HEK293 (cell line): ENCODE results near the gene KCNJ8.
"Not testable (repeated sequence)": the region's sequence is repeated elsewhere in the genome, so short reads cannot be mapped to it uniquely, and the experiment has no call there.

Experiments
- CTCF ChIA-PET: fragments of 350-600 bp; formaldehyde crosslinking; extraction: SDS; loops from one replicate; lab custom pipeline; 2021; ENCODE audit warnings: antibody characterized with exemption; lab: Yijun Ruan, JAX
- POLR2A ChIA-PET: fragments of 300-600 bp; formaldehyde crosslinking; extraction: SDS; loops from one replicate; lab custom pipeline; 2020; ENCODE audit warnings: antibody characterized with exemption, inconsistent platforms; lab: Yijun Ruan, JAX
- H3K27ac ChIP-seq: fragments of 200-500 bp; sonication (Bioruptor generic); 2 replicates; pipeline ENCODE4 v1.5.1; 2014; ENCODE audit warnings: low read depth, low read length, control low read depth, inconsistent platforms; ENCODE audit errors: extremely low read depth
- H3K36me3 ChIP-seq, 2 experiments: fragments of 200-500 bp in 1 of 2; sonication (Bioruptor generic) in 1 of 2; 1 replicate in 1 of 2; 2 replicates in 1 of 2; pipeline ENCODE4 v1.5.1; 2014 to 2017; ENCODE audit warnings: inconsistent platforms in 2 of 2, low read length in 2 of 2; ENCODE audit not compliant: control insufficient read depth in 2 of 2, insufficient read depth in 1 of 2
- H3K4me1 ChIP-seq: fragments of 200-500 bp; sonication (Bioruptor generic); 2 replicates; pipeline ENCODE4 v1.5.1; 2014; ENCODE audit warnings: mild to moderate bottlenecking, low read length, inconsistent platforms; ENCODE audit not compliant: control insufficient read depth, insufficient read depth
- H3K4me3 ChIP-seq: 2 replicates; pipeline ENCODE4 v1.5.1; 2011; ENCODE audit warnings: low read depth, mild to moderate bottlenecking, control low read depth, low read length, moderate library complexity
- H3K9me3 ChIP-seq: fragments of 200-500 bp; sonication (Bioruptor generic); 2 replicates; pipeline ENCODE4 v1.5.1; 2014; ENCODE audit warnings: low read depth, low read length, inconsistent platforms; ENCODE audit not compliant: control insufficient read depth, insufficient read depth
- INSM2 ChIP-seq: fragments of 450-650 bp; formaldehyde crosslinking; IDR thresholded peaks from 2 replicates; pipeline ENCODE4 v1.5.1; 2016; ENCODE audit warnings: missing biosample characterization, missing genetic modification characterization
- SCRT2 ChIP-seq: fragments of 450-650 bp; formaldehyde crosslinking; IDR thresholded peaks from 2 replicates; pipeline ENCODE4 v1.5.1; 2016; ENCODE audit warnings: missing biosample characterization, missing genetic modification characterization
- ZBTB48 ChIP-seq: fragments of 450-650 bp; formaldehyde crosslinking; IDR thresholded peaks from 2 replicates; pipeline ENCODE4 v1.5.1; 2016; ENCODE audit warnings: missing biosample characterization, missing genetic modification characterization
- ZEB2 ChIP-seq: fragments of 450-650 bp; formaldehyde crosslinking; IDR thresholded peaks from 2 replicates; pipeline ENCODE4 v1.5.1; 2016; ENCODE audit warnings: missing biosample characterization, missing genetic modification characterization
- ZNF146 ChIP-seq: fragments of 450-650 bp; formaldehyde crosslinking; IDR thresholded peaks from 2 replicates; pipeline ENCODE4 v1.5.1; 2016; ENCODE audit warnings: missing biosample characterization, missing genetic modification characterization
- ZNF148 ChIP-seq: fragments of 450-650 bp; formaldehyde crosslinking; IDR thresholded peaks from 2 replicates; pipeline ENCODE4 v1.5.0; 2017; ENCODE audit warnings: missing biosample characterization, missing genetic modification characterization, borderline replicate concordance
- ZNF16 ChIP-seq: fragments of 450-650 bp; formaldehyde crosslinking; IDR thresholded peaks from 2 replicates; pipeline ENCODE4 v1.5.1; 2016; ENCODE audit warnings: low read depth, missing biosample characterization, missing genetic modification characterization
- ZNF175 ChIP-seq: fragments of 450-650 bp; formaldehyde crosslinking; IDR thresholded peaks from 2 replicates; pipeline ENCODE4 v1.5.1; 2016; ENCODE audit warnings: missing biosample characterization, missing genetic modification characterization
- ZNF248 ChIP-seq: fragments of 450-650 bp; formaldehyde crosslinking; IDR thresholded peaks from 2 replicates; pipeline ENCODE4 v1.5.1; 2017; ENCODE audit warnings: missing biosample characterization, missing genetic modification characterization
- ZNF335 ChIP-seq: fragments of 450-650 bp; formaldehyde crosslinking; conservative IDR thresholded peaks from 2 replicates; pipeline ENCODE4 v1.5.1; 2016; ENCODE audit warnings: missing biosample characterization, missing genetic modification characterization
- ZNF350 ChIP-seq: fragments of 450-650 bp; formaldehyde crosslinking; IDR thresholded peaks from 2 replicates; pipeline ENCODE4 v1.5.0; 2017; ENCODE audit warnings: missing biosample characterization, mild to moderate bottlenecking, missing genetic modification characterization
- ZNF530 ChIP-seq: fragments of 450-650 bp; formaldehyde crosslinking; IDR thresholded peaks from 2 replicates; pipeline ENCODE4 v1.5.1; 2016; ENCODE audit warnings: low read depth, missing biosample characterization, missing genetic modification characterization
- ZNF555 ChIP-seq: fragments of 450-650 bp; formaldehyde crosslinking; conservative IDR thresholded peaks from 2 replicates; pipeline ENCODE4 v1.5.1; 2017; ENCODE audit warnings: missing biosample characterization, mild to moderate bottlenecking, missing genetic modification characterization, inconsistent platforms
- ZNF621 ChIP-seq: fragments of 450-650 bp; formaldehyde crosslinking; IDR thresholded peaks from 2 replicates; pipeline ENCODE4 v1.5.1; 2017; ENCODE audit warnings: missing biosample characterization, missing genetic modification characterization
- ZNF707 ChIP-seq: fragments of 450-650 bp; formaldehyde crosslinking; IDR thresholded peaks from 2 replicates; pipeline ENCODE4 v1.5.1; 2016; ENCODE audit warnings: missing biosample characterization, missing genetic modification characterization
- TF ChIP-seq, protein P1 (sequence below): fragments of 450-650 bp; formaldehyde crosslinking; IDR thresholded peaks from 2 replicates; pipeline ENCODE4 v1.5.1; 2016; ENCODE audit warnings: missing biosample characterization, missing genetic modification characterization

Gene KCNJ8

DNA sequence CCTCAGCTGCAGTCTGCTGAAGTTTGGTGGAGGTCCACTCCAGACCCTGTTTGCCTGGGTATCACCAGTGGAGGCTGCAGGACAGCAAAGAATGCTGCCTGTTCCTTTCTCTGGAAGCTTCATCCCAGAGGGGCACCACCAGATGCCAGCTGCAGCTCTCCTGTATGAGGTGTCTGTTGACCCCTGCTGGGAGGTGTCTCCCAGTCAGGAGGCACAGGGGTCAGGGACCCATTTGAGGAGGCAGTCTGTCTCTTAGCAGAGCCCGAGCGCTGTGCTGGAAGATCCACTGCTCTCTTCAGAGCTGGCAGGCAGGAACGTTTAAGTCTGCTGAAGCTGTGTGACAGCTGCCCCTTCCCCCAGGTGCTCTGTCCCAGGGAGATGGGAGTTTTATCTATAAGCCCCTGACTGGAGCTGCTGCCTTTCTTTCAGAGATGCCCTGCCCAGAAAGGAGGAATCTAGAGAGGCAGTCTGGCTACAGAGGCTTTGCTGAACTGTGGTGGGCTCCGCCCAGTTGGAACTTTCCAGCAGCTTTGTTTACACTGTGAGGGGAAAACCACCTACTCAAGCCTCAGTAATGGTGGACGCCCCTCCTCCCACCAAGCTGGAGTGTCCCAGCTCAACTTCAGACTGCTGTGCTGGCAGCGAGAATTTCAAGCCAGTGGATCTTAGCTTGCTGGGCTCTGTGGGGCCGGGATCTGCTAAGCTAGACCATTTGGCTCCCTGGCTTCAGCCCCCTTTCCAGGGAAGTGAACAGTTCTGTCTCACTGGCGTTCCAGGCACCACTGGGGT, 20.5 kb upstream of the KCNJ8 start:
- H3K36me3 ChIP-seq, POLR2A ChIA-PET, H3K4me1 ChIP-seq, H3K27ac ChIP-seq, H3K9me3 ChIP-seq, H3K4me3 ChIP-seq: not testable (repeated sequence)
- CTCF ChIA-PET: interaction anchor here (0.7 kb wide), 1 partner anchor 97 kb away, joined by 5 read pairs; no protein-coding TSS in a partner anchor

DNA sequence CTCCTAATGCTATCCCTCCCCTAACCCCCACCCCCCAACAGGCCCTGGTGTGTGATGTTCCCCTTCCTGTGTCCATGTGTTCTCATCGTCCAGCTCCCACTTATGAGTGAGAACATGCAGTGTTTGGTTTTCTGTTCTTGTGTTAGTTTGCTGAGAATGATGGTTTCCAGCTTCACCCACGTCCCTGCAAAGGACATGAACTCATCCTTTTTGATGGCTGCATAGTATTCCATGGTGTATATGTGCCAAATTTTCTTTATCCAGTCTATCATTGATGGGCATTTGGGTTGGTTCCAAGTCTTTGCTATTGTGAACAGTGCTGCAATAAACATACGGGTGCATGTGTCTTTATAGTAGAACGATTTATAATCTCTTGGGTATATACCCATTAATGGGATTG, 15.2 kb upstream of the KCNJ8 start:
- H3K36me3 ChIP-seq, H3K9me3 ChIP-seq: not testable (repeated sequence)
- TF ChIP-seq ZNF146: peak; percentile 81
- TF ChIP-seq, all 188 proteins: peak for 1; not testable (repeated sequence) for 187
- POLR2A ChIA-PET, H3K4me1 ChIP-seq, CTCF ChIA-PET, H3K4me3 ChIP-seq, H3K27ac ChIP-seq: not testable (repeated sequence)

DNA sequence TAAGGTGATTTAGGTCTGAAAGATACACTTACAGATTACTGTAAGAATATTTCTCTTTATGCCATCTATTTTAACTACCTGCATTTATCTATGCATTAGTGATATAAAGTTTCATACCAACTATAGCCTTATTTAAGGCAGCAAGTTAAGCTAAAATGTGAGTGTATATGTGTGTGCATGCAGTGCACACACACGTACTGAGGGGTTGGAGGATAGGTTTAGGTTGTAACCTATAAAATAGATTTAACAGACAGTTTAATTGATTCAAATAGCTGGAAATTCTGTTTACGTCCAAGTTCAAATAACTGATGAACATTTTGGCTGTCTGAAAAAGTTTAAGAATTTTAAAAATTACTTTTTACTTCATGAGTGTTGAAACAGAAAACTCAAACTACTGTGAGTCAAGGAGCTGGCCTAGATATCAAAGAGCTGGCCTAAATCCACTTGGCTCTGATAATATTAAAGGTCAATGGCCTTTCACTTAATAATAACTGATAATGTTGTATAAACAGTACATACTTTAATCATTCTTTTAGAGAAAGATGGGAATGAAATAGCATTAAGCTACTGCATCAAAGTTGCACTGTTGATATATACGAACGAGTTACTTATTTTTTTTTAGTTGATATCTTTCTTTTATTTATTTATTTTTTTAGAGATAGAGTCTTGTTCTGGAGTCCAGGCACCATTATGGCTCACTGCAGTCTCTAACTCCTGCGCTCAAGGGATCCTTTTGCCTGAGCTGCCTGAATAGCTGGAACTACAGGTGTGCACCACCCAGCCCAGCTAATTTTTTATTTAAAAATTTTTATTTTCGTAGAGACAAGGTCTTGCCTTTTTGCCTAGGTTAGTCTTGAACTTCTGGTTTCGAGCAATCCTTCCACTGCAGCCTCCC, 13.8 kb upstream of the KCNJ8 start:
- ChIA-PET POLR2A (no interaction called here), CTCF (interaction anchor here (0.6 to 1.5 kb wide), 6 partner anchors 16 to 198 kb away, joined by 3 to 4 read pairs (median 3); no protein-coding TSS in a partner anchor)
- no peaks in the 10 kb centered on the region for H3K9me3 ChIP-seq
- TF ChIP-seq ZNF555 (tag by site-specific recombination) (no peak), ZNF335 (tag by site-specific recombination) (no peak), ZNF148 (tag by site-specific recombination) (no peak), INSM2 (tag by site-specific recombination) (no peak), ZBTB48 (tag by site-specific recombination) (no peak), ZNF16 (tag by site-specific recombination) (no peak), SCRT2 (no peak), ZNF530 (tag by site-specific recombination) (no peak), ZEB2 (tag by site-specific recombination) (no peak)
- H3K36me3 ChIP-seq: no peaks in the 10 kb centered on the region
- H3K4me1 ChIP-seq: no peaks in the 10 kb centered on the region
- H3K4me3 ChIP-seq: no peak overlapping the region
- no peak overlapping the region for H3K27ac ChIP-seq

- Histone ChIP-seq H3K4me3 (no peak overlapping the region), H3K4me1 (no peaks in the 10 kb centered on the region), H3K27ac (no peak overlapping the region), H3K36me3 (no peaks in the 10 kb centered on the region), H3K9me3 (no peaks in the 10 kb centered on the region)
- ChIA-PET POLR2A (interaction anchor here (0.7 kb wide), 1 partner anchor 12 kb away, joined by 4 read pairs; the partner anchor contains the start of gene KCNJ8), CTCF (interaction anchor here (0.6 kb wide), 1 partner anchor 74 kb away, joined by 3 read pairs; no protein-coding TSS in a partner anchor)
- TF ChIP-seq ZNF621 (tag by site-specific recombination): no peak
- TF ChIP-seq ZNF350 (tag by site-specific recombination): no peak
- no peak for TF ChIP-seq ZNF707 (tag by site-specific recombination)
- TF ChIP-seq ZNF248 (tag by site-specific recombination): no peak
- TF ChIP-seq ZNF175 (tag by site-specific recombination): no peak
- TF ChIP-seq, protein P1, sequence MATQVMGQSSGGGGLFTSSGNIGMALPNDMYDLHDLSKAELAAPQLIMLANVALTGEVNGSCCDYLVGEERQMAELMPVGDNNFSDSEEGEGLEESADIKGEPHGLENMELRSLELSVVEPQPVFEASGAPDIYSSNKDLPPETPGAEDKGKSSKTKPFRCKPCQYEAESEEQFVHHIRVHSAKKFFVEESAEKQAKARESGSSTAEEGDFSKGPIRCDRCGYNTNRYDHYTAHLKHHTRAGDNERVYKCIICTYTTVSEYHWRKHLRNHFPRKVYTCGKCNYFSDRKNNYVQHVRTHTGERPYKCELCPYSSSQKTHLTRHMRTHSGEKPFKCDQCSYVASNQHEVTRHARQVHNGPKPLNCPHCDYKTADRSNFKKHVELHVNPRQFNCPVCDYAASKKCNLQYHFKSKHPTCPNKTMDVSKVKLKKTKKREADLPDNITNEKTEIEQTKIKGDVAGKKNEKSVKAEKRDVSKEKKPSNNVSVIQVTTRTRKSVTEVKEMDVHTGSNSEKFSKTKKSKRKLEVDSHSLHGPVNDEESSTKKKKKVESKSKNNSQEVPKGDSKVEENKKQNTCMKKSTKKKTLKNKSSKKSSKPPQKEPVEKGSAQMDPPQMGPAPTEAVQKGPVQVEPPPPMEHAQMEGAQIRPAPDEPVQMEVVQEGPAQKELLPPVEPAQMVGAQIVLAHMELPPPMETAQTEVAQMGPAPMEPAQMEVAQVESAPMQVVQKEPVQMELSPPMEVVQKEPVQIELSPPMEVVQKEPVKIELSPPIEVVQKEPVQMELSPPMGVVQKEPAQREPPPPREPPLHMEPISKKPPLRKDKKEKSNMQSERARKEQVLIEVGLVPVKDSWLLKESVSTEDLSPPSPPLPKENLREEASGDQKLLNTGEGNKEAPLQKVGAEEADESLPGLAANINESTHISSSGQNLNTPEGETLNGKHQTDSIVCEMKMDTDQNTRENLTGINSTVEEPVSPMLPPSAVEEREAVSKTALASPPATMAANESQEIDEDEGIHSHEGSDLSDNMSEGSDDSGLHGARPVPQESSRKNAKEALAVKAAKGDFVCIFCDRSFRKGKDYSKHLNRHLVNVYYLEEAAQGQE (tag by site-specific recombination): no peak
Observed at GRCh38 chr12:21786041-21786531, 11.6 kb upstream of the KCNJ8 start.
